H1 (cell line): ENCODE results near the gene DBET.

Experiments used
- GTF2F1 ChIP-seq: IDR thresholded peaks from 2 replicates; pipeline ENCODE4 v1.6.1; 2012; ENCODE audit warnings: low read depth, low read length, improper control_type of control experiment, borderline replicate concordance
- SIN3A ChIP-seq, 2 experiments: IDR thresholded peaks in 1 of 2; conservative IDR thresholded peaks in 1 of 2; 2 replicates each; pipeline ENCODE4 v1.6.1; 2011 to 2012; ENCODE audit warnings: low read length in 2 of 2, improper control_type of control experiment in 1 of 2, low read depth in 1 of 2, mild to moderate bottlenecking in 1 of 2
- SP1 ChIP-seq: IDR thresholded peaks from 2 replicates; pipeline ENCODE4 v1.6.1; 2011; ENCODE audit warnings: low read depth, low read length
- TF ChIP-seq, protein P1 (sequence below), 3 experiments: IDR thresholded peaks; 1 replicate in 2 of 3; 2 replicates in 1 of 3; pipeline versions ENCODE4 v1.5.1 to v1.6.1; 2011; ENCODE audit warnings: low read length in 3 of 3, mild to moderate bottlenecking in 3 of 3, inconsistent platforms in 2 of 3, low read depth in 1 of 3, moderate library complexity in 1 of 3; ENCODE audit not compliant: insufficient read depth in 1 of 3; ENCODE audit errors: control extremely low read depth in 1 of 3

DNA sequence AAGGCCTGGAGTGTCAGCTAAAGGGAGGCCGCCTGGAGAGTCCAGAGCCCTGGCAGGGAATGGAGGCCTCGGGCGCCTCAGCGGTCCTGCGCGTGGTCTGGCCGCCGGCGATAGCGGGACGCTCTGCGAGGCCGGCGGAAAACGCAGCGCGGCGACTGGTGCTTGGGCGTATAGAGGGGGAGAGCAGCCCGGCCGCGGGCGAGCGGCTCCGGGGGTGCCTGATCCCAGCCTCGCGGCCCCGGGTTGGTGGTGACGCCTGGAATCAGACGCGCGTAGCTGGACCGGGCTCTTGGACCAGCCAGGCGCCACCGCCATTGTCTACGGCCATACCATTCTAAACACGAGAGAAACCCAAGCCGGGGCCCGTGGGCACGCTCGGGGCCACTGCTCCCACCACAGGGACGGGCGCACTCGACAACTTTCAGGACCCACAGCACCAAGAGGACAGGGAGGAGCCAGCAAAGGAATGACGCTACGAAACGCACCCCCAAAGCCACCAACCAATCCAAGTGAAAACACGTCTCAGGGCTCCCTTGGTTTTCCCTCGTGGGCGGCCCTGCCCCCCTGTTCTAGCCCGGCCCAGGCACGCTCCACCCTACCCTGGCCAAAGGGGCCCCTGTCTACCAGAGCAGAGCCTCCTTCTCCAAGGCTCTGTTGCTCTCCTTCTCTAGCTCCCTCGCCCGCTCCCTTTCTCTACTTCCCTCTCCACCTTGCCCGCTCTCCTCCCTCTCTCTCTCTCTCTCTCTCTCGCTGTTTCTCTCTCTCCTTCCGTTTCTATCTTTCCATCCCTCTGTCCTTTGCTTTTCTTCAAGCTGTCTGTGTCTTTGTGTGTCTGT is 45.1 kb upstream of the DBET start:
- TF ChIP-seq SP1 (no peak), GTF2F1 (no peak), SIN3A (conservative IDR thresholded peaks at IDR 0.05 in 1 of 2, IDR thresholded peaks at IDR 0.05 in 1 of 2; ENCODE audit: low read depth in 1 of 2, low read length in 2 of 2) (no peak)
- TF ChIP-seq, protein P1, sequence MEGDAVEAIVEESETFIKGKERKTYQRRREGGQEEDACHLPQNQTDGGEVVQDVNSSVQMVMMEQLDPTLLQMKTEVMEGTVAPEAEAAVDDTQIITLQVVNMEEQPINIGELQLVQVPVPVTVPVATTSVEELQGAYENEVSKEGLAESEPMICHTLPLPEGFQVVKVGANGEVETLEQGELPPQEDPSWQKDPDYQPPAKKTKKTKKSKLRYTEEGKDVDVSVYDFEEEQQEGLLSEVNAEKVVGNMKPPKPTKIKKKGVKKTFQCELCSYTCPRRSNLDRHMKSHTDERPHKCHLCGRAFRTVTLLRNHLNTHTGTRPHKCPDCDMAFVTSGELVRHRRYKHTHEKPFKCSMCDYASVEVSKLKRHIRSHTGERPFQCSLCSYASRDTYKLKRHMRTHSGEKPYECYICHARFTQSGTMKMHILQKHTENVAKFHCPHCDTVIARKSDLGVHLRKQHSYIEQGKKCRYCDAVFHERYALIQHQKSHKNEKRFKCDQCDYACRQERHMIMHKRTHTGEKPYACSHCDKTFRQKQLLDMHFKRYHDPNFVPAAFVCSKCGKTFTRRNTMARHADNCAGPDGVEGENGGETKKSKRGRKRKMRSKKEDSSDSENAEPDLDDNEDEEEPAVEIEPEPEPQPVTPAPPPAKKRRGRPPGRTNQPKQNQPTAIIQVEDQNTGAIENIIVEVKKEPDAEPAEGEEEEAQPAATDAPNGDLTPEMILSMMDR (IDR thresholded peaks at IDR 0.05; ENCODE audit: control extremely low read depth in 1 of 3, insufficient read depth in 1 of 3, low read depth in 1 of 3, low read length in 3 of 3): no peak
